GM19240 (cell line): ENCODE measurements around the gene POMGNT1.

Experiments used
- DNase-seq: peaks from one replicate; pipeline ENCODE4 v3.0.0; 2011; ENCODE audit warnings: low spot score; ENCODE audit not compliant: insufficient read length

The POMGNT1 gene

GRCh38 chr1:46158312-46159281, 39.6 kb downstream of the POMGNT1 start:
- no peak for DNase-seq

GRCh38 chr1:46157916-46158311, 40.3 kb downstream of the POMGNT1 start:
- no peak for DNase-seq

GRCh38 chr1:46153732-46154131, 44.5 kb downstream of the POMGNT1 start:
- no peak for DNase-seq

- DNase-seq: no peak
These were observed 45.0 kb downstream of the POMGNT1 start for GRCh38 chr1:46153228-46153627.

- no peak for DNase-seq
These were observed 46.2 kb downstream of the POMGNT1 start for GRCh38 chr1:46152016-46152415.

GRCh38 chr1:46150085-46150484, 48.1 kb downstream of the POMGNT1 start:
- no peak for DNase-seq

GRCh38 chr1:46148318-46148717, 49.9 kb downstream of the POMGNT1 start:
- DNase-seq: no peak
